Thymus (tissue), 11 donors: ENCODE measurements around the gene PPP3CA. TPM values are rescaled to one million over a fixed set of nuclear protein-coding genes. Genes with fewer than 3 reads are reported as not detected.
"Not testable (repeated sequence)": the region's sequence is repeated elsewhere in the genome, so short reads cannot be mapped to it uniquely, and the experiment has no call there.

ENCODE experiments used
- DNase-seq, 9 donors: peaks; one replicate each; pipeline ENCODE4 v3.0.0-alpha.2; 2013; ENCODE audit warnings: low spot score in 9 of 9, low read depth in 6 of 9, missing footprints in 1 of 9
- H3K27ac ChIP-seq, 2 donors: one replicate each; pipeline ENCODE4 v1.5.1; 2013; ENCODE audit warnings: control low read depth in 1 of 2, low read depth in 1 of 2, low read length in 1 of 2, mild to moderate bottlenecking in 1 of 2, moderate library complexity in 1 of 2
- H3K27me3 ChIP-seq, 2 donors: one replicate each; pipeline ENCODE4 v1.5.1; 2013; ENCODE audit warnings: low read length in 1 of 2; ENCODE audit not compliant: control insufficient read depth in 2 of 2, insufficient read depth in 1 of 2
- H3K36me3 ChIP-seq, 2 donors: one replicate each; pipeline ENCODE4 v1.5.1; 2013; ENCODE audit warnings: low read length in 1 of 2, mild to moderate bottlenecking in 1 of 2, moderate library complexity in 1 of 2; ENCODE audit not compliant: control insufficient read depth in 2 of 2, insufficient read depth in 2 of 2
- H3K4me1 ChIP-seq, 2 donors: one replicate each; pipeline ENCODE4 v1.5.1; 2013; ENCODE audit warnings: low read length in 2 of 2; ENCODE audit not compliant: control insufficient read depth in 2 of 2, insufficient read depth in 2 of 2
- H3K4me3 ChIP-seq, 2 donors: one replicate each; pipeline ENCODE4 v1.5.1; 2013; ENCODE audit warnings: low read length in 2 of 2, control low read depth in 1 of 2, mild to moderate bottlenecking in 1 of 2
- H3K9me3 ChIP-seq, 2 donors: one replicate each; pipeline ENCODE4 v1.5.1; 2013; ENCODE audit warnings: low read length in 1 of 2, mild to moderate bottlenecking in 1 of 2; ENCODE audit not compliant: control insufficient read depth in 2 of 2, insufficient read depth in 1 of 2
- WGBS: extraction: QIAGEN DNeasy Blood & Tissue Kit; methylation state at CpG from one replicate; pipeline ENCODE4 v1.1.7; 2013; 5-methylcytosine and 5-hydroxymethylcytosine counted together
- polyA plus RNA-seq: library from polyadenylated mRNA; stranded (reverse); fragments of 200-250 nt; gene quantifications from one replicate; pipeline ENCODE4 v1.2.3, GENCODE V29; 2013
- total RNA-seq: library from RNA; stranded (reverse); fragments of 120-200 nt; gene quantifications from one replicate; pipeline ENCODE4 v1.2.4, GENCODE V29; 2013
- donor health status: healthy.

PPP3CA gene
- total and polyA plus RNA-seq, 2 donors, result 12.9 to 17.3 TPM

DNA sequence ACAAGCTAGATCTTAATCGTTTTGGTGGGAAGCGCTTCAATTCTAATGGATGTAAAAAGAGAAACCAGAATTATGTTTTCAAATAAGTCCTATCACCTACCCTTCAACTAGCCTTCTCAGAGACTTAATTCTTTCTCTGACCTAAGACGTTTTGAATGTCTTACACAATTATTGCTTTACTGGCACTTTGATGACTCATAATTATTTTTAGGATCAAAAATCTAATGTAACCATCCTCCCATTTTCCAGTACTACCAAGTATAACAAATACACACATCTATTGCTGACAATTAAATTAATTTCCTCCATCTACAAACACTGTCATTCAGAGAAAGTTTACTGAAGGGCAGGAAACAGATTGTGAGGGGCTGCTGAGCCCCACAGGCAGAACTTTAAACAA, 108.6 kb downstream of the PPP3CA start:
- no peaks in the 10 kb centered on the region for H3K27me3 ChIP-seq
- no peak for DNase-seq
- no peaks in the 10 kb centered on the region for H3K9me3 ChIP-seq
- H3K4me3 ChIP-seq, result no peak overlapping the region
- H3K27ac ChIP-seq, result no peak overlapping the region
- WGBS, result 75% methylated on average over 3 of the region's 3 CpGs
- H3K4me1 ChIP-seq, result no peaks in the 10 kb centered on the region
- H3K36me3 ChIP-seq, result no peaks in the 10 kb centered on the region

DNA sequence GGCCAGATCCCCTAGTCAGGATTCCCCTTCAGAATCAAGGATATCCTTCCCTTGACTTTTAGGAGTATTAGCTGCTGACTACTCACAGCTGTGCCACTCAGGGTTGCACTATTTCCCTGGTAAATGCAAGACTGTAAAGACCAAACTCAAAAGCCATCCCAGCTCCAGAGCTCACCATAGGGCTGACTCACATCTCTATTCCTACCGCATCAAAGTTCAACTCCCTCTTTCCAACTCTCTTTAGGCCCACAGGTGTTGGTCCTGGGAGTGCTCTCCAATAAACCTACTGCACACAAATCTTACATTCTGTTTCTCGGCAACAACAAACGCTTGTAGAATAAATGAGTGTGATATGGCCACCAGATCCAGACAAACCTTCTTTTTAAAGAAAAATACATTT, 109.6 kb downstream of the PPP3CA start:
- H3K27ac ChIP-seq, result no peak overlapping the region
- 98% methylated on average over 3 of the region's 3 CpGs for WGBS
- no peaks in the 10 kb centered on the region for H3K9me3 ChIP-seq

DNA sequence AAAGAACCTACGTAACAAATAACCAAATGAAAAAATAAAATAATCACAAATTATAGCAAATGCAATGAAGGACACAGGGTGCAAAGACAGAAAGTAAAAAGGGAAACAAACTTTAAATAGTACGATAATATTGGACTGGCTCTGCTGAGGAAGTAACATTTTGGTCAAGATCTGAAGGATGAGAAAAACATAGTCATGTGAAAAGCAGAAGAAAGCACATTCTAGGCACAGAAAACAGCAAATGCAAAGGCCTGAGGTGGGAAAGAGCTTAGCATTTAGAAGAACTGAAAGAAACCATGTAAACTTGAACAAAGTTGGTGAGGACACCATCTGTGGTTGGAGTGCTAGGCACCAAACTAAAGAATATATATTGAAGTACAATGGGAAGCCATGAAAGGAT, 111.2 kb downstream of the PPP3CA start:
- H3K4me1 ChIP-seq, result no peaks in the 10 kb centered on the region
- H3K4me3 ChIP-seq, result no peak overlapping the region
- no peaks in the 10 kb centered on the region for H3K36me3 ChIP-seq
- WGBS, result 91% methylated on average over 2 of the region's 2 CpGs
- no peaks in the 10 kb centered on the region for H3K9me3 ChIP-seq
- no peaks in the 10 kb centered on the region for H3K27me3 ChIP-seq
- DNase-seq, result no peak
- H3K27ac ChIP-seq, result no peak overlapping the region

More for the DNA sequence above, 109.6 kb downstream of the PPP3CA start:
- H3K4me1 ChIP-seq, result no peaks in the 10 kb centered on the region
- H3K27me3 ChIP-seq, result no peaks in the 10 kb centered on the region
- H3K4me3 ChIP-seq, result no peak overlapping the region
- DNase-seq, result no peak
- no peaks in the 10 kb centered on the region for H3K36me3 ChIP-seq

DNA sequence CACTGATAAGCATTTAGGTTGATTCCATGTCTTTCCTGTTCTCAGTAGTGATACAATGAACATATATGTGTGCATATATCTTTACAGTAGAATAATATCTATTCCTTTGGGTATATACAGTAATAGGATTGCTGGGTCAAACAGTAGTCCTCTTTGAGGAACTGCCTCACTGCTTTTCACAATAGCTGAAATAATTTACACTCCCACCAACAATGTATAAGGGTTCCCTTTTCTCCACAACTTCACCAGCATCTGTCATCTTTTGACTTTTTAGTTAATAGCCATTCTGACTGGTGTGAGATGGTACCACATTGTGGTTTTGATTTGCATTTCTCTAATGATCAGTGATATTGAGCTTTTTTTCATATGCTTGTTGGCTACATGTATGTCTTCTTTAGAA, 113.2 kb downstream of the PPP3CA start:
- not testable (repeated sequence) for H3K27me3 ChIP-seq, H3K4me1 ChIP-seq, DNase-seq, H3K4me3 ChIP-seq, H3K36me3 ChIP-seq, H3K27ac ChIP-seq, H3K9me3 ChIP-seq

DNA sequence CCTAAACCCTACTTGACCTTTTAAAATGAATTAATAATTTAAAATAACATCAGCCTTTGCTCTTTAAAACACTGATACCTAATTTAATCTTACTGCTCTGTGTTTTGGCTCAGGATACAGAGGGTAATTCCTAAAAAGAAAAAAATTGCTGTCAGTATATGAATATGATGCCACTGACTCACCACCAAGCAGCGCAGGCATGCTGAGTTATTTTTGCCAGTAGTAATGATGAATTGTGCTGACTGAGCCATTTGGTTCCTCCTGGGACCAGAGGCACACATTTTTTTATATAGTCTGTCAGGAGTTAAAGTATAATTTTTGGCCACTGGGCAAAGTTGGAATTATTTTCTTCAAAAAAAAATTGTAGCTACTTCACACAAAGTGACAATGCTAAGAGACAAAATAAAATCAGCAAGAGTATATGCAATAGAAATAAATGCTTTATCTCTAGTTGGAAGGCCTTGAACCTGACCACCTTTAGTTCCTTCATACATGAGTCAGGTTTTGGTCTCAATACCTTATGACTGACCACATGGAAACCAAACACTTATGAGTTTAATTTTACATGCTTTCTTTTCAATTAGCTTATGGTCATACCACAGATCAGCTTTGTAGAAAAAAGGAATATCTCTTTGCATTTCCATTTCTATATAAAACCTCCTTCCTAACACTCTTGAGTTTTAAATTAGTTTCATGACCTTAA, 115.1 kb downstream of the PPP3CA start:
- no peaks in the 10 kb centered on the region for H3K9me3 ChIP-seq
- no peak overlapping the region for H3K4me3 ChIP-seq
- DNase-seq, result no peak
- H3K4me1 ChIP-seq, result no peaks in the 10 kb centered on the region
- WGBS, result 87% methylated on average over 1 of the region's 1 CpG
- H3K27me3 ChIP-seq, result no peaks in the 10 kb centered on the region
- H3K27ac ChIP-seq, result no peak overlapping the region
- H3K36me3 ChIP-seq, result no peaks in the 10 kb centered on the region

DNA sequence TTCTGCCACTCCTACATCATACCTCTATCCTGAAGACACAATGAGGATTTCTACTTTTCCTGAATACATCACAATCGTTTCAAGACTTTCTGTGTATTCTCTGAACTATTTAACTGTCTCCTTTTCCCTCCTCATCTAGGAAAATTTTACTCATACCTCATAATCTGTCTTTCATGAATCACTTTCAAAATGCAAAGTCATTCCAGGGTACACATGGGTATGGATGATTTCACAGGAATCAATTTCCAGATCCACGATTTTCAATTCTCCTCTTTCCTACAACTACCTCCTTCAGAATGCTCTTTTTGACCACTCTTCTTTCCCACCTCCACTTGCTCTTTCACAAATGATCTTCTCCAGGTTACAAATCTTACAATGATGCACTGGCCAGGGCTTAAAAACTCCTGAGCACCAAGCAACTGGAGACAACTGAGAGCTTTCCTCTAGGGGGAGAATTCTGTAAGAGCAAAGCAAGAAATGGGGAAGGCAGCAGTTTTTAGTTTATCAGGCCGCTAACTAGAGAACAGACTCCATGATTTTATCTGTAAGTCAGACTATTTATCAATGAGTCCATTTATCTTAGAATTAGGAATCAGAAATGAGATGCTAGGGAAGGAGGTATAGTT, 116.4 kb downstream of the PPP3CA start:
- H3K9me3 ChIP-seq, result no peaks in the 10 kb centered on the region
- WGBS, result 95% methylated on average over 3 of the region's 3 CpGs
- H3K36me3 ChIP-seq, result no peaks in the 10 kb centered on the region
- no peak for DNase-seq
- H3K4me1 ChIP-seq, result no peaks in the 10 kb centered on the region
- no peak overlapping the region for H3K4me3 ChIP-seq
- no peak overlapping the region for H3K27ac ChIP-seq
- H3K27me3 ChIP-seq, result no peaks in the 10 kb centered on the region

DNA sequence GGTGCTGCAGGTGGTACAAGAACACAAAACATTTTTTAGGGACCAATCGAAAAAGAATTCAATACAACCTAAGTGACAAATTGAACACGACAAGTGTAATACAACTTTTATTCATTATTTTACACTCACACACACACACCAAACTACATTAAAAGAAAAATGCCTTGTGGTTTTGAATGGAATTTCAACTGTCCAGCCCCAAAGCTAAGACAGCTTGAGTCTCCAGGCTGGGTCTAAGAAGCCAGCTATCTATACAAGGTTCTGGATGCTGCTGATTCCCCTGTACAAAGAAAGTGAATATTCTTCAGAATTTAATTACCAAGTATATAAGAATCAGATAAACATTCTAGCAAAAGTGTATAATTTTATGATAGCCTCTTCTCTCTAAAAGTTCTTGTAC, 118.2 kb downstream of the PPP3CA start:
- Histone ChIP-seq H3K9me3 (no peaks in the 10 kb centered on the region), H3K4me3 (no peak overlapping the region), H3K27me3 (no peaks in the 10 kb centered on the region), H3K27ac (no peak overlapping the region), H3K4me1 (no peaks in the 10 kb centered on the region), H3K36me3 (no peaks in the 10 kb centered on the region)
- 72% methylated on average over 2 of the region's 2 CpGs for WGBS
- no peak for DNase-seq

DNA sequence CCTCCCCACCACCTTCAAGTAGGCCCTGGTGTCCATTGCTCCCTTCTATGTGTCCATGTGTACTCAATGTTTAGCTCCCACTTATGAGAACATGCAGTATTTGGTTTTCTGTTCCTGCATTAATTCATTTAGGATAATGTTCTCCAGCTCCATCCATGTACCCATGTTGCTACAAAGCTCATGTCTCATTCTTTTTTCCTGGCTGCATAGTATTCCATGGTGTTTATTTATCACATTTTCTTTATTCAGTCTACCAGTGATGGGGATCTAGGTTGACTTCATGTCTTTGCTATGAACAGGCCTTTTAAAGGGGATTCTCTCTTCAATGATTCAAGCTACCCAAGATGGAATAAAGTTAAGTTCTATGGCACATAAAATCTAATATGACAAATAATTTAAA, 119.6 kb downstream of the PPP3CA start:
- H3K36me3 ChIP-seq, result no peaks in the 10 kb centered on the region
- no peak for DNase-seq
- H3K27me3 ChIP-seq, result no peaks in the 10 kb centered on the region
- no peak overlapping the region for H3K4me3 ChIP-seq
- no peaks in the 10 kb centered on the region for H3K4me1 ChIP-seq
- H3K27ac ChIP-seq, result no peak overlapping the region
- no peaks in the 10 kb centered on the region for H3K9me3 ChIP-seq

DNA sequence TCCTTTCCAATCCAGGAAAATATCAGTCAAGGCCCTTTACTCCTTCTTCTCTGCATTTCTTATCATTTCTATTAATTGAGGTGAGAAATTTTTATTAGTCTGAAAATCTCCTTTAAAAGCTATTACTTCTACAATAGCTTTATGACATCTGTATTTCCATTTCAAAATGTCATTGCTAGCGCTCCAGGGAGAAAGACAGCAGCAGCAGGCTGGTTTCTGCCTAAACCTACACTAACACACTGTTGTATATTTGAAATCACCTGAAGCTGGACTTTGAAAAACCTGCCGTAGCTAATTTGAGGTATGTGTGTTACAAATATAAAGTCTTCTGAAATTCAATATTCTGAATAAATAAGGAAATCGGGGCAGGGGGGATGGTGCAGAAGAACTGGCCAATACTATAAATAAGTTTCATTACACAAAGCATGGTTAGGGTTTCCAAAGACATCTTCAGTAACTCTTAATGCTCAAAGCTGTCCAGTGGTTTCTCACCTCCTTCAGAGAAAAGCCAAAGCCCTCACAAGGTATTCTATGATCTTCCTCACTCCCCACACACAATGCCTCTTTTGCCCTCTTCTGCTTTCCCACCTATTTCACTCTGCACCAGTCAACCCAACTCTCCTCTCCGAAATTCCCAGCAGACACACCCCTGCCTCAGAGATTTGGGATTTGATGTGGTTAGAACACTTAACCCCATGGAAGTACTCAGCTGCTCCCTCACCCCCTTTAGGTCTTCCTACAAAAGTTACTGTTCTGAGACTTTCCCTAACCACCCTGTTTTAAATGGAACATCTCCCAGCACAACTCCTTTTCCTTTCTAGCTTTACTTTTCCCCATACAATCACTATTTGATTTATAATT, 122.7 kb downstream of the PPP3CA start:
- Histone ChIP-seq H3K27ac (no peak overlapping the region), H3K4me3 (no peak overlapping the region), H3K27me3 (no peaks in the 10 kb centered on the region), H3K4me1 (no peaks in the 10 kb centered on the region), H3K9me3 (no peaks in the 10 kb centered on the region), H3K36me3 (no peaks in the 10 kb centered on the region)
- 67% methylated on average over 4 of the region's 4 CpGs for WGBS
- DNase-seq, result no peak
